ENCODE measurements around the gene LPAR3. TPM values are rescaled to one million over a fixed set of nuclear protein-coding genes. Genes with fewer than 3 reads are reported as not detected.

Gene LPAR3
- total RNA-seq, 4 donors from 2014 or later, result 3.5 to 10.9 (median 4.1) TPM; not detected in 1

GRCh38 chr1:84853741-84854721 lies 39.0 kb downstream of the LPAR3 start:
- in situ Hi-C loops (cut with MboI; ENCODE audit: low pct_ligation_motif_present in 1 of 4, low pct_unique_long_range_greater_than_20kb in 1 of 4, low sequenced_read_pairs in 3 of 4), result no loop called here
- Histone ChIP-seq H3K36me3 (no peaks in the 10 kb centered on the region), H3K27me3 (no peaks in the 10 kb centered on the region), H3K9me3 (no peaks in the 10 kb centered on the region), H3K4me3 (no peak overlapping the region), H3K4me1 (peaks cover 0 to 25% (median 6%) of the 10 kb centered on the region in 4 donors), H3K27ac (peak overlapping the region in 3 of 4 donors; percentile 0 to 51 (median 46))
- WGBS, 2 donors (ENCODE audit: low coverage in 1 of 2), result 40 to 52% methylated on average over 2 of the region's 2 CpGs
- no peak for DNase-seq
- TF ChIP-seq POLR2AphosphoS5 (IDR thresholded peaks at IDR 0.05) (peak in 2 of 3 donors; percentile 11 to 16), CTCF (IDR thresholded peaks at IDR 0.05) (no peak)
- intact Hi-C loops (cut with DNase I; ENCODE audit: low total_unique reads), result no loop called here

GRCh38 chr1:84851839-84852238 lies 41.2 kb downstream of the LPAR3 start:
- WGBS, 2 donors (ENCODE audit: low coverage in 1 of 2), result 72 to 83% methylated on average over 3 to 8 of the region's 8 CpGs
- TF ChIP-seq EP300 (IDR thresholded peaks at IDR 0.05; ENCODE audit: low read depth) (no peak), CTCF (IDR thresholded peaks at IDR 0.05) (no peak), POLR2A (IDR thresholded peaks at IDR 0.05) (no peak), POLR2AphosphoS5 (IDR thresholded peaks at IDR 0.05) (no peak)
- intact Hi-C loops (cut with DNase I; ENCODE audit: low total_unique reads), result no loop called here

GRCh38 chr1:84849357-84849975 lies 43.5 kb downstream of the LPAR3 start:
- no peak for DNase-seq
- intact Hi-C loops (cut with DNase I; ENCODE audit: low total_unique reads), result no loop called here
- in situ Hi-C loops (cut with MboI; ENCODE audit: low pct_ligation_motif_present in 1 of 4, low pct_unique_long_range_greater_than_20kb in 1 of 4, low sequenced_read_pairs in 3 of 4), result no loop called here
- Histone ChIP-seq H3K27me3 (no peaks in the 10 kb centered on the region), H3K4me3 (no peak overlapping the region), H3K9me3 (no peaks in the 10 kb centered on the region), H3K36me3 (no peaks in the 10 kb centered on the region), H3K4me1 (peaks cover 7 to 38% (median 15%) of the 10 kb centered on the region in 4 donors), H3K27ac (peak overlapping the region in 2 of 4 donors; percentile 23 to 53)
- WGBS, 2 donors (ENCODE audit: low coverage in 1 of 2), result 88% methylated on average over 7 of the region's 7 CpGs; no CpG with 5 or more reads in 1 of the 2 donors
- TF ChIP-seq POLR2AphosphoS5 (IDR thresholded peaks at IDR 0.05) (no peak), POLR2A (IDR thresholded peaks at IDR 0.05) (no peak), CTCF (IDR thresholded peaks at IDR 0.05) (no peak), EP300 (IDR thresholded peaks at IDR 0.05; ENCODE audit: low read depth) (no peak)

More at GRCh38 chr1:84851839-84852238, 41.2 kb downstream of the LPAR3 start:
- Histone ChIP-seq H3K4me1 (peaks cover 7 to 40% (median 17%) of the 10 kb centered on the region in 4 donors), H3K27me3 (no peaks in the 10 kb centered on the region), H3K36me3 (no peaks in the 10 kb centered on the region), H3K27ac (no peak overlapping the region), H3K4me3 (no peak overlapping the region), H3K9me3 (no peaks in the 10 kb centered on the region)
- DNase-seq, result no peak
- in situ Hi-C loops (cut with MboI; ENCODE audit: low pct_ligation_motif_present in 1 of 4, low pct_unique_long_range_greater_than_20kb in 1 of 4, low sequenced_read_pairs in 3 of 4), result no loop called here

All from transverse colon (tissue), 4 donors.